Effector memory CD8-positive, alpha-beta T cell (primary cell): ENCODE results near the gene SPAG7.

Source experiments
- ATAC-seq: fragments of 150-1000 bp; cut with Tn5 transposase; replicated peaks from 2 replicates; pipeline ENCODE4 v1.10.0; 2021; ENCODE audit warnings: mild to moderate bottlenecking, moderate library complexity
- DNase-seq, 3 experiments: peaks; one replicate each; pipeline ENCODE4 v3.0.0; 2021
- H3K27ac Mint-ChIP-seq, 2 donors: one replicate each; pipeline ENCODE4 v1.8.0; 2022; ENCODE audit warnings: mild to moderate bottlenecking in 2 of 2, mixed read lengths in 2 of 2, moderate library complexity in 2 of 2
- H3K27me3 Mint-ChIP-seq, 2 donors: one replicate each; pipeline ENCODE4 v1.8.0; 2022; ENCODE audit warnings: mixed read lengths in 2 of 2
- H3K36me3 Mint-ChIP-seq: one replicate; pipeline ENCODE4 v1.8.0; 2022; ENCODE audit warnings: mild to moderate bottlenecking, moderate library complexity, mixed read lengths; ENCODE audit not compliant: insufficient read depth
- H3K4me1 Mint-ChIP-seq, 2 donors: one replicate each; pipeline ENCODE4 v1.8.0; 2022; ENCODE audit warnings: low read depth in 2 of 2, mixed read lengths in 2 of 2
- H3K4me3 Mint-ChIP-seq, 2 donors: one replicate each; pipeline ENCODE4 v1.8.0; 2022; ENCODE audit warnings: mild to moderate bottlenecking in 2 of 2, mixed read lengths in 2 of 2, moderate library complexity in 2 of 2
- H3K9me3 Mint-ChIP-seq, 2 donors: one replicate each; pipeline ENCODE4 v1.8.0; 2022; ENCODE audit warnings: mixed read lengths in 2 of 2

Gene SPAG7

DNA sequence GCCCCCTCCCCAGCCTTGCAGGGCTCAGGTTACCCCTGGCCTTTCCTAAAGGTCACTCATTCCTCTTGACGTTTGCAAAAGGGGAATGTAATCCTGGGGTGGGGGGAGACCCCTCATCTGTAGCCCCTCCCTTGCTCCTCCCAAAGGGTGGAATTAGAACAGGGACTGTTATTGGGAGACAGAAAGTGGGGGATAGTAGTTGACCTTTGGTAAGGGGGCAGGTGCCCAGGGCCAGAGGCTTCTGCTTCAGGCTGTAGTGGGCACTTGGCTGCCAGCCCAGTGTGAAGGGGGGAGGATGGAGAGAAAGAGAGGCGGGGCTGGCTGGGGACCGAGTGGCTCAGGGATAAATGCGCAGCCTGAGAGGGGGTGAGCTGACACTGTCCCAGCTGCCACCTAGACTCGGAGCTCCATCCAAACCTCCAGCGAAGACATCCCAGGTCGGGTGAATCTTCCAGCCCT lies 16.8 kb downstream of the SPAG7 start, which contains the start of gene ENO3:
ENO3 (plus strand) TSS at position 374 of the 459 bp plus-strand sequence. CDS start 711 bp downstream, outside the sequence.
- Mint-ChIP-seq H3K4me1 (peaks cover 26 to 27% of the 10 kb centered on the region in 2 donors), H3K27ac (peak within 1 kb of the TSS; percentile 91 to 94), H3K36me3 (peaks cover 35% of the 10 kb centered on the region), H3K27me3 (no peaks in the 10 kb centered on the region), H3K4me3 (peak within 1 kb of the TSS; percentile 94), H3K9me3 (no peaks in the 10 kb centered on the region)
- ATAC-seq (no peak), DNase-seq (no peak)

DNA sequence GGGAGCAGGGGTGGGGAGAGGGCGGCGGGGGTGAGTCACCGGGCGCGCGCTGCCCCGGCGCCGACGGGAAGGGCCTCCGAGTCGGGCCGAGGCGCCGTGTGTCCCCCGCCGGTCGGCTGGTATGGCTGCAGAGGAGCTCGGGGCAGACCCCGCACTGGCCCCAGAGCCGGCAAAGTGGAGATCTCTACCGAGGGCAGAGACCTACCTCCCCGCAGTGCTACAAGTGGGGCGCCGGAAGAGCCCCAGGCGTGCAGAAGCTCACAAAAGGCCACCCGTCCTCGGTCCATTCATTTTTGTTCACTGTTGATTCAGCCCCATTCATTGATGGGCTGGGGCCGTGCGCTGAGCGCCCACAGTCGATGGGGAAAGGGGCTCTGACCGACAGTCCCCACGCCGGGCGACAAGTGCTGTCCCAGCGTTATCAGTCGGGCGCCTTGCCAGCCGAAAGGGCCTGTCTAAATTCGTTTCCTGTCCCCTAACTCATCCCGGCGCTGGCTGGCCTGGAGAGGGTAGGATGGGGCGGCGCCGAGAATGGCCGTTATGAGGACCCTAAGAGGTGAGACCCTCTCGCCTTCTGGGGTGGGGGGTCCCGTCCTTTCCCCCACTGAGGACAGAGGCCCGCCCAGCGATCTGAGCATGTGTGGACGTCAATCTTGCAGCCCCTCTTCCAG lies 17.4 kb downstream of the SPAG7 start:
- peaks cover 40% of the 10 kb centered on the region for H3K36me3 Mint-ChIP-seq
- peak; percentile 4 for ATAC-seq

DNA sequence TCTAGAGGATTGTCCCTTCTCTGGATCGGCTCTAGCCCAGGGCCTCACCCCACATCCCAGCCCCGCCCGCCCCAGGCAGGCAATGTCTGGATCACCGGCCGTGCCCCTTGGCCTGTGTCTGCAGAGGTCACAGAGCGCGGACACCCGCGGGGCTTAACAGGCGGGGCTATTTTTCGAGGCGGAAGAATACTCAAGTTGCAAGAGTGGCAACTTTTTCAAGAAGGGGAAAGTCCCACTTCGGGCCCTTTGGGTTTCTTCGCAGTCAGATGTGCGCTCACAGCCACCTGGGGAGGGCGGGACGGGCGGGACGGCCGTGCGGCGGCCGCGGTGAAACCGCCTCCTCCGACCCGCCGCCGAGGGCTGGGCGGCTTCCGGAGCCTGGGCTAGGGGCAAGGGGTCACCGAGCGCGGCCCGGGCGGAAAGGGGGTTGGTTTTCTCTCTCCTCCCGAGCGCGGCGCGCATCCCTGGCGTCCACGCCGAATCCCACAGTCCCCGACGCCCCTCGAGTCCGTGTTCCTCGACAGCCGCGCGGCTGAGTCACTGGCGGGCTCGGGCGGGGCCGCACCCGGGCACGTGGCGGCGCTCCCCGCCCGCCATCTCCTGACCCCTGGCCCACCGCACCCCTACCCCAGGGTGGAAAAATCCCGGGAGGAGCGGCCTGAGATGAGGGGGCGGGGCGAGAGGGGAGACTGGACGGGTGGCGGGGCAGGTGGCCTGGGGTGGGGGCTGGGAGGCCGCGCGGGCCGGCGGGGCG lies 18.1 kb downstream of the SPAG7 start:
- peak; percentile 70 to 77 (median 75) for DNase-seq
- H3K27me3 Mint-ChIP-seq, result no peaks in the 10 kb centered on the region
- H3K36me3 Mint-ChIP-seq, result peaks cover 47% of the 10 kb centered on the region
- ATAC-seq, result peak; percentile 54
- H3K4me3 Mint-ChIP-seq, result peak overlapping the region; percentile 94
- peaks cover 38 to 40% of the 10 kb centered on the region in 2 donors for H3K4me1 Mint-ChIP-seq
- no peaks in the 10 kb centered on the region for H3K9me3 Mint-ChIP-seq
- H3K27ac Mint-ChIP-seq, result peak overlapping the region; percentile 91 to 94

More for the DNA sequence above, 17.4 kb downstream of the SPAG7 start:
- peak overlapping the region; percentile 94 for H3K4me3 Mint-ChIP-seq
- peak overlapping the region; percentile 91 to 94 for H3K27ac Mint-ChIP-seq
- no peaks in the 10 kb centered on the region for H3K27me3 Mint-ChIP-seq
- H3K4me1 Mint-ChIP-seq, result peaks cover 31 to 33% of the 10 kb centered on the region in 2 donors
- peak in 1 of 3 experiments; percentile 39 for DNase-seq
- no peaks in the 10 kb centered on the region for H3K9me3 Mint-ChIP-seq

DNA sequence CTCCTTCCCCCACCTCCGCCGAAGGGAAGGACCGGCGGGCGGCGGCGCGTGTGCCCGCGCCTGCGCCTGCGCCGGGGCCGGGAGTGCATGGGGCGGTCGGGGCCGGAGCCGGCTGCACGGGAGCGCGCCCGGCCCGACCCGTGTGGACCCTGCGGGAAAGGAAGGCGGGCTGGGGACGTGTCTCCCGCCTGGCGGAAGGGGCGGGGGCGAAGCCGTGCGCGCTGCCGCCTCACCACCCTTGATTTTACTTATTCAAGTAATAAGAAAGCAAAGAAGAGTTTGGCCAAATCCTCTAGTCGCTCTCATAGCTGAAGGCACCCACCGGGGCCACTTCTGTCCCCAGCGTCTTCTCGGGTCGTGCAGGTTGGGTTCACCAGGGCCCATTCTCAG lies 18.7 kb downstream of the SPAG7 start:
- Mint-ChIP-seq H3K4me3 (peak overlapping the region; percentile 94), H3K4me1 (peaks cover 44 to 46% of the 10 kb centered on the region in 2 donors), H3K36me3 (peaks cover 46% of the 10 kb centered on the region), H3K27ac (peak overlapping the region; percentile 91 to 94), H3K9me3 (no peaks in the 10 kb centered on the region), H3K27me3 (no peaks in the 10 kb centered on the region)
- ATAC-seq (peak; percentile 43), DNase-seq (peak in 2 of 3 experiments; percentile 58 to 61)

DNA sequence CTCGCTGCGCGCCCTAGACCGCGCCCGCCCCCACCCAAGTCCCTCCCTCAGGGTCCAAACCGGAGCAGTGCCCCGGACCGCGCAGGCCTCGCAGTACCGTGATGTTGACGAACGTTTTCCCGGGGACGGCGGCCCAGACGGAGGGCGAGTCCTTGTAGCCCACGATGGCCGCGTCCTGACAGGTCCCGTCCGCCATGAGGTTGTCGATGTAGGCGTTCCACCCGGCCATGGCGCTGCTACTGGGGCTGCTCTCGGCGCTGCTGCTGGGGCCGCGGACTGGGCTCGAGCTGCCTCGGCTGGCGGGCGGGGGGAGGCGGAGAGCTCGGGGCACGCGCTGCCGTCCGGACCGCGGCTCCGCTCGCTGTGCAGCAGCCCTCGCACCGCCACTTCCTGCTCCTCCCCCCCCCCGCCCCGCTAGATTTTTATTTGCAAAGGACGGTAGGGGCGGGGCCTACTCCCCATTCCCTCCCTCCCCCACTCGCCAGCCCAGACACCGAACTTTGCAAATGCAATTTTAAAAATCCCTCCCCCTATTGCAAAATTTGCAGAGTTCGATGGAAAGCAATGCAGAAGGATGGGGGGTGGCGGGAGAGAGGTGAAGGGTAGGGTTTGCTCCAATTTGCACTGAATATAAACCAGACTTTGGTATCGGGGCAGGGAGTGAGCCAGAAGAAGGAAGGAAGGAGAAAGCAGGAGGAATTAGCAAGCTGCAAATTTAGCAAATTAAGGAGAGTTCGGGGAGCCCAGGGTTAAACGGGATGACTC lies 19.3 kb downstream of the SPAG7 start, which contains the start of gene PFN1:
PFN1 (minus strand) TSS at position 365 of the 765 bp plus-strand sequence; CDS start at position 229, 136 bp downstream.
- peak within 1 kb of the TSS; percentile 94 for H3K4me3 Mint-ChIP-seq
- H3K4me1 Mint-ChIP-seq, result peaks cover 45 to 49% of the 10 kb centered on the region in 2 donors
- no peaks in the 10 kb centered on the region for H3K27me3 Mint-ChIP-seq
- DNase-seq (peak; percentile 82 to 83 (median 82)), ATAC-seq (peak; percentile 47)
- peaks cover 50% of the 10 kb centered on the region for H3K36me3 Mint-ChIP-seq
- H3K27ac Mint-ChIP-seq, result peak within 1 kb of the TSS; percentile 91 to 94
- no peaks in the 10 kb centered on the region for H3K9me3 Mint-ChIP-seq

DNA sequence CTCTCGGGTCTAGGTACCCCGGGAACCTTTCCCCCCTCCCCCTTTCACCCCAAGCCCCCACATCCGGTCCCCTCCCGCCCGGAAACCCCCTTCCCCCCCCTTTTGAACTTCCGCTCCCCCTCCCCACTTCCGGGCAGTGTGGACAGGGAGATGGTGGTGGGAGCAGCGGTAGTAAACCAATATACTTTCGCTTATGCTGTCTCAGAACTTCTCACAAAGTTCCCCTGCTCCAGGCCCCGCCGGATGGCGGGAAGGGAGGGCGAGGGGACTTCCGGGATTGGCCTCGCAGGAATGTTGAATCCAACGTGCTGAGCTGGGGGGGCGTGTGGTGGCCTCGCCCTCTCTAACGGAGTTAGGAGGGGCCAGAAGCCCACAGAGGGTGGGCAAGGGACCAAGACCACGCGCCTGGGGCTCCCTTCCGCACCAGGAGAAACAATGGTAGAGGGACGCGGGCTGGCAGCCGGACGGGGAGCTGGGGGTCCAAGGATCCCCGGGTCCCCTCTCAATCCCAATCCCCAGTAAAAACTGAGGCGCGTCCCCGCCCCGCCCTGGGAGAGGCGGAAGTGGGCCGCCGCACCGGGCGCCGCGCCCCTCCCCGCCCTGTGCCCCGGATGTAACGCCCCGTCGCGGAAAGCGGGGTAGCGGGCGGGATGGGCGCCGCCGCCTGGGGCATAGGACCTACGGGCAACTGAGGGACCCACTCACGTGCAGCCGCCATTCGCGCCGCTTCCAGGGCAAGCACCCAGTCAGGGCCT lies 20.0 kb downstream of the SPAG7 start:
- peak overlapping the region; percentile 94 for H3K4me3 Mint-ChIP-seq
- H3K36me3 Mint-ChIP-seq, result peaks cover 56% of the 10 kb centered on the region
- peaks cover 52 to 56% of the 10 kb centered on the region in 2 donors for H3K4me1 Mint-ChIP-seq
- no peaks in the 10 kb centered on the region for H3K27me3 Mint-ChIP-seq
- peak; percentile 53 to 56 (median 55) for DNase-seq
- peak; percentile 24 for ATAC-seq
- H3K9me3 Mint-ChIP-seq, result no peaks in the 10 kb centered on the region
- H3K27ac Mint-ChIP-seq, result peak overlapping the region; percentile 32 to 94

DNA sequence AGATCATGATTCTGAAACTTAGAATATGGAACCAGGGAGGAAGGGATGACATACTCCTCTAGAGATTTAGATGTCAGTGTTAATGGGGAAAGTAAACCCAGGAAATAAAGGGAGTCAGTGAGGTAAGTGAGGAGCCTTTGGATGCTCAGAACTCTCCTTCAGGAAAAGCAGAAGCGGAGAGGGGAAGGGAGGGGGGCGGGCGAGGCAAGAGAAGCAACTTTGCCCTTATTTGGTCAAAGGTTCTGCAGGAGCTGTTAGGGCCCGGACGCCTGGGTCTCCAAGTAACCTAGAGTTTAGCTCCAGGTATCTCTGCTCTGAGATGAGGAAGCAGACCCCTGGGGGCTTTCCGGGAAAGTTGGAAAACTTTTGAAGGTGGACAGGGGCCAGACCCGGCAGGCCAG lies 20.6 kb downstream of the SPAG7 start:
- peaks cover 56% of the 10 kb centered on the region for H3K36me3 Mint-ChIP-seq
- ATAC-seq (no peak), DNase-seq (peak in 1 of 3 experiments; percentile 11)
- H3K27me3 Mint-ChIP-seq, result no peaks in the 10 kb centered on the region
- peaks cover 57 to 62% of the 10 kb centered on the region in 2 donors for H3K4me1 Mint-ChIP-seq
- peak overlapping the region; percentile 94 for H3K4me3 Mint-ChIP-seq
- H3K27ac Mint-ChIP-seq, result peak overlapping the region; percentile 32 to 94
- H3K9me3 Mint-ChIP-seq, result no peaks in the 10 kb centered on the region

DNA sequence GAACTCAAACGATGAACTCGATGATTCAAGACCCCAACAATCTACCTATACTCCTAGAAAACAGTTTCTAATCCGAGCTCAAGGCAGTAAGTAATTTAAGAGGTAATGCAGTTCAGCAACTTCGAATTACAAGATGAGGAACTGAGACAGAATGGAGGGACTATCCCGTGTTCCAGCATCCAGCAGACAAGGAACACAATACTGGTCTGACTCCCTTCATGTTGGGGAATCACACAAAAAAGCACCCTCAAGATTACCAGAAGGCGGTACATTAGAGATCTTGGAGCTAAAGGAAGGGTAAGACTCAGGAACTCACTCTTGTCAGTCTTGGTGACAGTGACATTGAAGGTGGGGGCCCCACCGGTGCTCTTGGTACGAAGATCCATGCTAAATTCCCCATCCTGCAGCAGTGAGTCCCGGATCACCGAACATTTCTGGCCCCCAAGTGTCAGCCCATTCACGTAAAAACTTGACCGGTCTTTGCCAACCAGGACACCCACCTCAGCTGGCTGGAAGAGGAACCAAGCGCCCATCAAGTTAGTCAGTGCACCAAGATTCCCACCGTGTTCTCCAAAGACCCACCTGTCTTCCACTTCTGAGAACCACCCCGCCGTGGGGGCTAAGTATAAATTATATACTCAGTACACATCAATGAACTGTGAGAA lies 21.2 kb downstream of the SPAG7 start:
- H3K4me3 Mint-ChIP-seq, result peak overlapping the region; percentile 94
- peaks cover 63 to 64% of the 10 kb centered on the region in 2 donors for H3K4me1 Mint-ChIP-seq
- peaks cover 59% of the 10 kb centered on the region for H3K36me3 Mint-ChIP-seq
- H3K9me3 Mint-ChIP-seq, result no peaks in the 10 kb centered on the region
- no peaks in the 10 kb centered on the region for H3K27me3 Mint-ChIP-seq
- H3K27ac Mint-ChIP-seq, result peak overlapping the region; percentile 32 to 94
- DNase-seq (no peak), ATAC-seq (no peak)

DNA sequence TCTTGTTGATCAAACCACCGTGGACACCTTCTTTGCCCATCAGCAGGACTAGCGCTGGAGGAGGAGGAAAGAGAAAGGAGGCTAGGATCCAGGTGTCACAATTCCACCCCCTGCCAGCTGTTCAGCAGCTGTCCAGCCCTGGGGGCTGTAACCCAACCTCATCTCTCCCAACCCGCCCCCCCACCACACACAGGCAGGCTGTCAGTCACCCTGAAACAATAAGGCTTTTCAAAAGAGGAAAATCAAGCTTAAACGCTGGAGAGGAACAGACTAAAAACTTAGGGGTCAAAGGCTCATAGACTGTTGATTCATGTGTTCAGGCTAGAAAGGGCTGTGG lies 21.7 kb downstream of the SPAG7 start:
- Mint-ChIP-seq H3K4me1 (peaks cover 64 to 65% of the 10 kb centered on the region in 2 donors), H3K36me3 (peaks cover 64% of the 10 kb centered on the region), H3K4me3 (peak overlapping the region; percentile 94), H3K27ac (peak overlapping the region; percentile 32 to 94), H3K9me3 (no peaks in the 10 kb centered on the region), H3K27me3 (no peaks in the 10 kb centered on the region)
- no peak for ATAC-seq
- DNase-seq, result no peak

DNA sequence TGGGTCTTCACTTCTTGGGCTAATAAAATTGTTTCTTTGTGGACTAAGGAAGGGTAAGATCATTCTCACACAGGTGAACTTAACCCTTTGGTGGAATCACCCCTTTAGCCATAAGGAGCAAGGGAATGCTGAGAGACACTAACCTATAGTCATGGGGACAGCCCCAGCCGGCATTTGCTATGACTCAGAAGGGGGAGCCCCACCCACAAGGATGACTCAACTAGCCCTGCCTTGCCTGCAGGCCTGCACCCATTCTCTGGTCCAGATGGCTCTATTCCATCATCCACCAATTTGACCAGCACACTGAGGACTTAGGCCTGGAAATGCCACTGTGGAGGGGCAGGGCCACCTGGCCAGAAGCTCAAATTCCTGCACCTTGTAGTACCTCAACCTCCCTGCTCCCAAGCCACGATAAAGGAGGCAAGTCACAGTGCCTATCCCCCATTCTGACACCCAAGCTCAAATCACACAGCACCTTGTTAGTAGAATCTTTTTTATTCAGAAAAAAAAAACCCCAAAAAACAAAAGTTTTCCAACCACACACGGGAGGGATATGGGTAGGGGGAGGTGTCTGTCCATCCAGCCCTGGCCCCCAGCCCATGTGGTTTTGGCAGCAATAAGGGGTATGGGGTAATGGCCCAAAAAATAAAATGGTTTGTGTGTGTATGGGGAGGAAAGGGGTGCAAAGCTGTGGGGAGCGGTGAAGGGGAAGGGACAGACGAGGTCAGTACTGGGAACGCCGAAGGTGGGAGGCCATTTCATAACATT lies 22.3 kb downstream of the SPAG7 start:
- Mint-ChIP-seq H3K36me3 (peaks cover 68% of the 10 kb centered on the region), H3K27ac (peak overlapping the region; percentile 94 to 95), H3K27me3 (no peaks in the 10 kb centered on the region), H3K9me3 (no peaks in the 10 kb centered on the region), H3K4me3 (peak overlapping the region; percentile 94), H3K4me1 (peaks cover 61 to 63% of the 10 kb centered on the region in 2 donors)
- DNase-seq (peak; percentile 59 to 65 (median 61)), ATAC-seq (peak; percentile 25)

DNA sequence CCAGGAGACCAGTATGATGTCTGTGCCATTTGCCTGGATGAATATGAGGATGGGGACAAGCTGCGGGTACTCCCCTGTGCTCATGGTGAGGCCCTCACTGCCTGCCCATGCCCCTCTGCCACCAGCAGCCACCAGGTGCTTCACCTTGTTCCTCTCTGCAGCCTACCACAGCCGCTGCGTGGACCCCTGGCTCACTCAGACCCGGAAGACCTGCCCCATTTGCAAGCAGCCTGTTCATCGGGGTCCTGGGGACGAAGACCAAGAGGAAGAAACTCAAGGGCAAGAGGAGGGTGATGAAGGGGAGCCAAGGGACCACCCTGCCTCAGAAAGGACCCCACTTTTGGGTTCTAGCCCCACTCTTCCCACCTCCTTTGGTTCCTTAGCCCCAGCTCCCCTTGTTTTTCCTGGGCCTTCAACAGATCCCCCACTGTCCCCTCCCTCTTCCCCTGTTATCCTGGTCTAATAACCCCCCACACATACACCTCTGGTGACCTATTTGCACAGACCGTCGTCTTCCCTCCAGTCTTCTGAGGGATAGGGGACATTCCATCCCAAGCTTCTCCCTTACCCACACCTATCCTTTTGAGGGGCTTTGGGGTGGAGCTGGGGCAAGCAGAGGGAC lies 23.0 kb downstream of the SPAG7 start:
- H3K27ac Mint-ChIP-seq, result peak overlapping the region; percentile 94 to 95
- H3K36me3 Mint-ChIP-seq, result peaks cover 73% of the 10 kb centered on the region
- H3K4me3 Mint-ChIP-seq, result peak overlapping the region; percentile 94
- DNase-seq (no peak), ATAC-seq (no peak)
- peaks cover 59 to 60% of the 10 kb centered on the region in 2 donors for H3K4me1 Mint-ChIP-seq
- no peaks in the 10 kb centered on the region for H3K27me3 Mint-ChIP-seq
- H3K9me3 Mint-ChIP-seq, result no peaks in the 10 kb centered on the region
